ENCODE data around the gene ZNF584. TPM values are rescaled to one million over a fixed set of nuclear protein-coding genes. Genes with fewer than 3 reads are reported as not detected.

ZNF584 gene
- polyA plus RNA-seq, 3 donors from 2014 or later = 3.4 to 12.2 (median 4.4) TPM

- Mint-ChIP-seq H3K36me3 (peaks cover 22 to 36% (median 26%) of the 10 kb centered on the region in 3 donors), H3K9me3 (no peaks in the 10 kb centered on the region), H3K27me3 (ENCODE audit: low read depth in 3 of 3) (peaks cover 3 to 10% (median 10%) of the 10 kb centered on the region in 3 donors), H3K27ac (no peak overlapping the region), H3K4me1 (peaks cover 10 to 15% of the 10 kb centered on the region in 2 donors), H3K4me3 (no peak overlapping the region)
- no peak for DNase-seq
Measured at GRCh38 chr19:58393725-58394033, 14.8 kb upstream of the ZNF584 start.

GRCh38 chr19:58394821-58395219 is 13.6 kb upstream of the ZNF584 start:
- DNase-seq = no peak
- Mint-ChIP-seq H3K9me3 (no peaks in the 10 kb centered on the region), H3K27me3 (ENCODE audit: low read depth in 3 of 3) (peaks cover 7 to 10% (median 9%) of the 10 kb centered on the region in 3 donors), H3K4me1 (peaks cover 5 to 7% of the 10 kb centered on the region in 2 donors), H3K27ac (no peak overlapping the region), H3K36me3 (peaks cover 14 to 29% (median 19%) of the 10 kb centered on the region in 3 donors), H3K4me3 (no peak overlapping the region)

- H3K4me1 Mint-ChIP-seq = peaks cover 7 to 8% of the 10 kb centered on the region in 2 donors
- H3K4me3 Mint-ChIP-seq = no peak within 1 kb of the TSS
- no peak within 1 kb of the TSS for H3K27ac Mint-ChIP-seq
- no peak for DNase-seq
- H3K9me3 Mint-ChIP-seq = no peaks in the 10 kb centered on the region
- peaks cover 7 to 10% (median 9%) of the 10 kb centered on the region in 3 donors for H3K27me3 Mint-ChIP-seq (ENCODE audit: low read depth in 3 of 3)
- H3K36me3 Mint-ChIP-seq = peaks cover 14 to 29% (median 19%) of the 10 kb centered on the region in 3 donors
Measured at GRCh38 chr19:58395220-58395978, 13.1 kb upstream of the ZNF584 start, which contains the start of gene RNF225. TSS of gene RNF225 (plus strand) at chr19:58395656. CDS start at chr19:58396090, 434 bp downstream.

- peaks cover 8 to 11% (median 11%) of the 10 kb centered on the region in 3 donors for H3K27me3 Mint-ChIP-seq (ENCODE audit: low read depth in 3 of 3)
- H3K36me3 Mint-ChIP-seq = peaks cover 10 to 24% (median 15%) of the 10 kb centered on the region in 3 donors
- H3K4me1 Mint-ChIP-seq = peaks cover 4 to 12% of the 10 kb centered on the region in 2 donors
- H3K9me3 Mint-ChIP-seq = no peaks in the 10 kb centered on the region
- no peak for DNase-seq
- no peak overlapping the region for H3K4me3 Mint-ChIP-seq
- H3K27ac Mint-ChIP-seq = no peak overlapping the region
Measured at GRCh38 chr19:58395979-58396627, 12.3 kb upstream of the ZNF584 start.

- peaks cover 10 to 16% of the 10 kb centered on the region in 2 donors for H3K4me1 Mint-ChIP-seq
- peak overlapping the region in 1 of 5 donors; percentile 5 for H3K4me3 Mint-ChIP-seq
- peaks cover 12 to 15% (median 14%) of the 10 kb centered on the region in 3 donors for H3K27me3 Mint-ChIP-seq (ENCODE audit: low read depth in 3 of 3)
- H3K27ac Mint-ChIP-seq = no peak overlapping the region
- no peaks in the 10 kb centered on the region for H3K9me3 Mint-ChIP-seq
- DNase-seq = no peak
- peaks cover 10 to 24% (median 15%) of the 10 kb centered on the region in 3 donors for H3K36me3 Mint-ChIP-seq
Measured at GRCh38 chr19:58396691-58397532, 11.5 kb upstream of the ZNF584 start.

GRCh38 chr19:58397533-58398037 is 10.9 kb upstream of the ZNF584 start:
- H3K27ac Mint-ChIP-seq = no peak overlapping the region
- peaks cover 10 to 24% (median 15%) of the 10 kb centered on the region in 3 donors for H3K36me3 Mint-ChIP-seq
- peaks cover 10 to 17% of the 10 kb centered on the region in 2 donors for H3K4me1 Mint-ChIP-seq
- no peak for DNase-seq
- no peak overlapping the region for H3K4me3 Mint-ChIP-seq
- H3K27me3 Mint-ChIP-seq (ENCODE audit: low read depth in 3 of 3) = peaks cover 12 to 15% (median 14%) of the 10 kb centered on the region in 3 donors
- no peaks in the 10 kb centered on the region for H3K9me3 Mint-ChIP-seq

- H3K9me3 Mint-ChIP-seq = no peaks in the 10 kb centered on the region
- no peak for DNase-seq
- peaks cover 10 to 15% (median 14%) of the 10 kb centered on the region in 3 donors for H3K27me3 Mint-ChIP-seq (ENCODE audit: low read depth in 3 of 3)
- H3K36me3 Mint-ChIP-seq = peaks cover 10 to 20% (median 15%) of the 10 kb centered on the region in 3 donors
- H3K4me3 Mint-ChIP-seq = no peak overlapping the region
- H3K4me1 Mint-ChIP-seq = peaks cover 10 to 17% of the 10 kb centered on the region in 2 donors
- no peak overlapping the region for H3K27ac Mint-ChIP-seq
Measured at GRCh38 chr19:58398087-58398486, 10.4 kb upstream of the ZNF584 start.

- no peak overlapping the region for H3K27ac Mint-ChIP-seq
- no peaks in the 10 kb centered on the region for H3K9me3 Mint-ChIP-seq
- H3K27me3 Mint-ChIP-seq (ENCODE audit: low read depth in 3 of 3) = peaks cover 10 to 15% (median 14%) of the 10 kb centered on the region in 3 donors
- H3K4me1 Mint-ChIP-seq = peaks cover 10 to 17% of the 10 kb centered on the region in 2 donors
- peaks cover 8 to 17% (median 13%) of the 10 kb centered on the region in 3 donors for H3K36me3 Mint-ChIP-seq
- H3K4me3 Mint-ChIP-seq = no peak overlapping the region
- no peak for DNase-seq
Measured at GRCh38 chr19:58398545-58398944, 9.9 kb upstream of the ZNF584 start.

GRCh38 chr19:58399903-58400302 is 8.5 kb upstream of the ZNF584 start:
- Mint-ChIP-seq H3K36me3 (peaks cover 0 to 5% (median under 1%) of the 10 kb centered on the region in 3 donors), H3K9me3 (no peaks in the 10 kb centered on the region), H3K4me1 (peaks cover 10 to 15% of the 10 kb centered on the region in 2 donors), H3K27ac (peak overlapping the region in 2 of 6 donors; percentile 2 to 45), H3K4me3 (peak overlapping the region in 4 of 5 donors; percentile 25 to 63 (median 44)), H3K27me3 (ENCODE audit: low read depth in 3 of 3) (peaks cover 10 to 13% (median 12%) of the 10 kb centered on the region in 3 donors)
- no peak for DNase-seq

GRCh38 chr19:58400316-58400915 is 8.0 kb upstream of the ZNF584 start:
- Mint-ChIP-seq H3K27me3 (ENCODE audit: low read depth in 3 of 3) (peaks cover 10 to 12% (median 12%) of the 10 kb centered on the region in 3 donors), H3K4me1 (peaks cover 10 to 15% of the 10 kb centered on the region in 2 donors), H3K27ac (peak overlapping the region in 4 of 6 donors; percentile 90 to 96 (median 94)), H3K9me3 (no peaks in the 10 kb centered on the region), H3K4me3 (peak overlapping the region; percentile 42 to 93 (median 89)), H3K36me3 (peaks cover 0 to 4% (median 0%) of the 10 kb centered on the region in 3 donors)
- no peak for DNase-seq

GRCh38 chr19:58400916-58401839 is 7.3 kb upstream of the ZNF584 start:
- Mint-ChIP-seq H3K9me3 (no peaks in the 10 kb centered on the region), H3K36me3 (no peaks in the 10 kb centered on the region), H3K4me3 (peak overlapping the region; percentile 86 to 93 (median 89)), H3K27me3 (ENCODE audit: low read depth in 3 of 3) (peaks cover 10 to 12% (median 12%) of the 10 kb centered on the region in 3 donors), H3K27ac (peak overlapping the region; percentile 85 to 96 (median 94)), H3K4me1 (peaks cover 10 to 15% of the 10 kb centered on the region in 2 donors)
- peak; percentile 98 to 99 (median 99) for DNase-seq

- Mint-ChIP-seq H3K36me3 (no peaks in the 10 kb centered on the region), H3K27ac (peak overlapping the region in 4 of 6 donors; percentile 90 to 96 (median 95)), H3K4me1 (peaks cover 14 to 18% of the 10 kb centered on the region in 2 donors), H3K4me3 (peak overlapping the region in 3 of 5 donors; percentile 86 to 92 (median 87)), H3K27me3 (ENCODE audit: low read depth in 3 of 3) (peaks cover 10 to 11% (median 11%) of the 10 kb centered on the region in 3 donors), H3K9me3 (no peaks in the 10 kb centered on the region)
- peak in 1 of 3 donors; percentile 22 for DNase-seq
Measured at GRCh38 chr19:58401840-58402421, 6.5 kb upstream of the ZNF584 start.
